ENCODE results near the gene SERTM1.

Gene SERTM1

GRCh38 chr13:36712290-36712689, 38.5 kb downstream of the SERTM1 start:
- no peak for DNase-seq (ENCODE audit: low spot score)

GRCh38 chr13:36712770-36713169, 39.0 kb downstream of the SERTM1 start:
- no peak for DNase-seq (ENCODE audit: low spot score)

- DNase-seq (ENCODE audit: low spot score): no peak
Measured at GRCh38 chr13:36713887-36714286, 40.1 kb downstream of the SERTM1 start.

- DNase-seq (ENCODE audit: low spot score): no peak
Measured at GRCh38 chr13:36715841-36716240, 42.0 kb downstream of the SERTM1 start.

GRCh38 chr13:36717017-36717416, 43.2 kb downstream of the SERTM1 start:
- DNase-seq (ENCODE audit: low spot score): no peak

GRCh38 chr13:36717966-36718545, 44.2 kb downstream of the SERTM1 start:
- no peak for DNase-seq (ENCODE audit: low spot score)

- no peak for DNase-seq (ENCODE audit: low spot score)
Measured at GRCh38 chr13:36718686-36719085, 44.9 kb downstream of the SERTM1 start.

GRCh38 chr13:36724141-36724540, 50.3 kb downstream of the SERTM1 start:
- DNase-seq (ENCODE audit: low spot score): no peak

GRCh38 chr13:36725936-36726335, 52.1 kb downstream of the SERTM1 start:
- DNase-seq (ENCODE audit: low spot score): no peak

- DNase-seq (ENCODE audit: low spot score): no peak
Measured at GRCh38 chr13:36728006-36728405, 54.2 kb downstream of the SERTM1 start.

- DNase-seq (ENCODE audit: low spot score): peak; percentile 60
Measured at GRCh38 chr13:36736119-36736726, 62.4 kb downstream of the SERTM1 start.

- DNase-seq (ENCODE audit: low spot score): no peak
Measured at GRCh38 chr13:36737524-36738083, 63.8 kb downstream of the SERTM1 start.

- no peak for DNase-seq (ENCODE audit: low spot score)
Measured at GRCh38 chr13:36745436-36745835, 71.6 kb downstream of the SERTM1 start.

- no peak for DNase-seq (ENCODE audit: low spot score)
Measured at GRCh38 chr13:36746051-36746450, 72.2 kb downstream of the SERTM1 start.

All from D341Med (cell line).